HepG2 (cell line): ENCODE results near the gene RAB1B. TPM values are rescaled to one million over a fixed set of nuclear protein-coding genes. Genes with fewer than 3 reads are reported as not detected.

ENCODE experiments used
- AKNA ChIP-seq: sonication (generic); formaldehyde crosslinking; IDR thresholded peaks from 2 replicates; pipeline ENCODE4 v1.4.0; 2020; ENCODE audit warnings: missing genetic modification reagents, borderline replicate concordance
- BATF2 ChIP-seq: sonication (generic); formaldehyde crosslinking; IDR thresholded peaks from 2 replicates; pipeline ENCODE4 v1.8.0; 2022; ENCODE audit warnings: mild to moderate bottlenecking, missing genetic modification reagents, moderate library complexity
- CENPT ChIP-seq: sonication (generic); formaldehyde crosslinking; IDR thresholded peaks from 2 replicates; pipeline ENCODE4 v1.8.0; 2022; ENCODE audit warnings: low read depth, mild to moderate bottlenecking, moderate library complexity, missing genetic modification reagents
- CREBL2 ChIP-seq: sonication (generic); formaldehyde crosslinking; IDR thresholded peaks from 2 replicates; pipeline ENCODE4 v1.8.1; 2023; ENCODE audit warnings: missing genetic modification reagents, mild to moderate bottlenecking, borderline replicate concordance
- CSRNP2 ChIP-seq: sonication (generic); formaldehyde crosslinking; conservative IDR thresholded peaks from 2 replicates; pipeline ENCODE4 v1.8.0; 2022; ENCODE audit warnings: low read depth, missing genetic modification reagents
- DNMT1 ChIP-seq: sonication (generic); formaldehyde crosslinking; IDR thresholded peaks from 2 replicates; pipeline ENCODE4 v1.5.1; 2020; ENCODE audit warnings: mild to moderate bottlenecking, missing genetic modification reagents
- EP300 ChIP-seq, 3 experiments: sonication (generic) in 1 of 3; formaldehyde crosslinking in 1 of 3; IDR thresholded peaks; 2 replicates each; pipeline versions ENCODE4 v1.5.1 to v1.6.1; 2011 to 2020; ENCODE audit warnings: low read depth in 2 of 3, low read length in 2 of 3, borderline replicate concordance in 1 of 3, improper control_type of control experiment in 1 of 3, mild to moderate bottlenecking in 1 of 3, missing genetic modification reagents in 1 of 3, moderate library complexity in 1 of 3
- HNF4A ChIP-seq: sonication (generic); formaldehyde crosslinking; IDR thresholded peaks from 2 replicates; pipeline ENCODE4 v1.4.0; 2020; ENCODE audit warnings: missing genetic modification reagents
- LRRFIP1 ChIP-seq: sonication (generic); formaldehyde crosslinking; conservative IDR thresholded peaks from 2 replicates; pipeline ENCODE4 v1.4.0; 2020; ENCODE audit warnings: missing genetic modification reagents
- PRDM4 ChIP-seq: sonication (generic); formaldehyde crosslinking; IDR thresholded peaks from 2 replicates; pipeline ENCODE4 v1.9.0; 2021; ENCODE audit warnings: missing genetic modification reagents, borderline replicate concordance
- SALL1 ChIP-seq: sonication (generic); formaldehyde crosslinking; IDR thresholded peaks from 2 replicates; pipeline ENCODE4 v1.8.0; 2022; ENCODE audit warnings: mild to moderate bottlenecking, missing genetic modification reagents
- ZNF263 ChIP-seq: sonication (generic); formaldehyde crosslinking; IDR thresholded peaks from 2 replicates; pipeline ENCODE4 v1.4.0; 2020; ENCODE audit warnings: missing genetic modification reagents
- ZNF543 ChIP-seq: sonication (generic); formaldehyde crosslinking; IDR thresholded peaks from 2 replicates; pipeline ENCODE4 v1.4.0; 2020; ENCODE audit warnings: mild to moderate bottlenecking, missing genetic modification reagents
- ZNF567 ChIP-seq: sonication (generic); formaldehyde crosslinking; IDR thresholded peaks from 2 replicates; pipeline ENCODE4 v1.8.1; 2023; ENCODE audit warnings: mild to moderate bottlenecking, missing genetic modification reagents, borderline replicate concordance
- polyA plus RNA-seq, 8 experiments: library from polyadenylated mRNA; depleted of rRNA in 3 of 8; stranded (reverse) in 7 of 8; unstranded in 1 of 8; fragments of >200 nt; fragmentation: Illumina TruSeq in 4 of 8; extraction: Trizol in 4 of 8; gene quantifications; 2 replicates each; pipeline versions ENCODE4 v1.2.1 to v1.2.3, GENCODE V29; 2011 to 2016; ENCODE audit warnings: low read depth in 4 of 8, missing spikeins in 1 of 8, mixed read lengths in 1 of 8; ENCODE audit not compliant: insufficient read depth in 1 of 8
- total RNA-seq, 5 experiments: library from RNA; depleted of rRNA; stranded (reverse); fragments of >200 nt; fragmentation: Illumina TruSeq; extraction: Trizol; gene quantifications; 2 replicates each; pipeline ENCODE4 v1.2.3, GENCODE V29; 2016; ENCODE audit warnings: low read depth in 1 of 5

Gene RAB1B
- total and polyA plus RNA-seq, 2 of the 13 experiments (the other 11 are each of a cell fraction or from before 2014, with no cell fraction given) = 77.9 to 87.9 TPM

- peak; percentile 62 for TF ChIP-seq HNF4A (CRISPR knock-in tag)
- no peak for TF ChIP-seq CREBL2 (CRISPR knock-in tag)
- TF ChIP-seq PRDM4 (CRISPR knock-in tag) = no peak
- no peak for TF ChIP-seq LRRFIP1 (CRISPR knock-in tag)
- TF ChIP-seq SALL1 = peak; percentile 41
- TF ChIP-seq ZNF567 (CRISPR knock-in tag) = no peak
- TF ChIP-seq BATF2 (CRISPR knock-in tag) = no peak
- no peak for TF ChIP-seq CENPT (CRISPR knock-in tag)
- no peak for TF ChIP-seq AKNA (CRISPR knock-in tag)
- 0 out of 2 replicates have a peak, but pooled peaks have one; percentile 26 for TF ChIP-seq ZNF543 (CRISPR knock-in tag)
- no peak for TF ChIP-seq CSRNP2 (CRISPR knock-in tag)
- TF ChIP-seq DNMT1 (CRISPR knock-in tag) = no peak
- no peak; the same call in 1 of the 2 replicates for TF ChIP-seq ZNF263 (CRISPR knock-in tag)
- peak in 1 of 2 experiments; percentile 18; a peak in 1 of 4 replicates for TF ChIP-seq EP300 (IDR thresholded peaks at IDR 0.05; ENCODE audit: low read depth in 2 of 2, low read length in 2 of 2)
- no peak for TF ChIP-seq EP300 (CRISPR knock-in tag; IDR thresholded peaks at IDR 0.05; ENCODE audit: borderline replicate concordance)
Observed at GRCh38 chr11:66317723-66318599, 49.5 kb downstream of the RAB1B start (continued).
